Measurements from ENCODE around the gene GP1BA.

The GP1BA gene

GRCh38 chr17:4931963-4932362 lies at the start of gene GP1BA:
Gene GP1BA (plus strand): TSS chr17:4932277. CDS start chr17:4932605, 328 bp downstream.
- DNase-seq: no peak

- DNase-seq: no peak
These were observed 47.6 kb upstream of the GP1BA start for GRCh38 chr17:4884489-4884888.

- no peak for DNase-seq
These were observed 45.2 kb upstream of the GP1BA start for GRCh38 chr17:4886830-4887229.

- DNase-seq: no peak
These were observed 44.5 kb upstream of the GP1BA start for GRCh38 chr17:4887581-4887980.

- DNase-seq: no peak
These were observed 40.4 kb upstream of the GP1BA start for GRCh38 chr17:4891411-4892410.

GRCh38 chr17:4892499-4893221 lies 39.4 kb upstream of the GP1BA start:
- DNase-seq: no peak

GRCh38 chr17:4893272-4893671 lies 38.8 kb upstream of the GP1BA start:
- DNase-seq: no peak

GRCh38 chr17:4893721-4894560 lies 38.1 kb upstream of the GP1BA start:
- DNase-seq: no peak

GRCh38 chr17:4895121-4895520 lies 37.0 kb upstream of the GP1BA start:
- no peak for DNase-seq

GRCh38 chr17:4895657-4896331 lies 36.3 kb upstream of the GP1BA start:
- no peak for DNase-seq

GRCh38 chr17:4896332-4897197 lies 35.5 kb upstream of the GP1BA start:
- DNase-seq: no peak

- DNase-seq: no peak
These were observed 34.8 kb upstream of the GP1BA start for GRCh38 chr17:4897198-4897687.

- DNase-seq: no peak
These were observed 34.3 kb upstream of the GP1BA start for GRCh38 chr17:4897785-4898184.

- no peak for DNase-seq
These were observed 33.7 kb upstream of the GP1BA start for GRCh38 chr17:4898351-4898750.

GRCh38 chr17:4898927-4899326 lies 33.1 kb upstream of the GP1BA start:
- no peak for DNase-seq

- DNase-seq: peak; percentile 94
These were observed 32.5 kb upstream of the GP1BA start, which contains the start of gene C17orf107 for GRCh38 chr17:4899341-4900230. Gene C17orf107 (plus strand): TSS chr17:4899536. CDS start chr17:4899763, 227 bp downstream.

GRCh38 chr17:4900231-4901107 lies 31.6 kb upstream of the GP1BA start:
- peak; percentile 40 for DNase-seq

- DNase-seq: no peak
These were observed 30.9 kb upstream of the GP1BA start for GRCh38 chr17:4901108-4901647.

Measured in stimulated activated naive CD4-positive, alpha-beta T cell treated with Interleukin-2 at 50 U/mL for 16 hours (primary cell).